GM21515 (cell line): ENCODE data around the gene ZBTB20.

ENCODE experiments used
- ATAC-seq: cut with Tn5 transposase; IDR thresholded peaks from one replicate; pipeline ENCODE4 v1.9.1; 2021; ENCODE audit not compliant: unreplicated experiment

Gene ZBTB20

DNA sequence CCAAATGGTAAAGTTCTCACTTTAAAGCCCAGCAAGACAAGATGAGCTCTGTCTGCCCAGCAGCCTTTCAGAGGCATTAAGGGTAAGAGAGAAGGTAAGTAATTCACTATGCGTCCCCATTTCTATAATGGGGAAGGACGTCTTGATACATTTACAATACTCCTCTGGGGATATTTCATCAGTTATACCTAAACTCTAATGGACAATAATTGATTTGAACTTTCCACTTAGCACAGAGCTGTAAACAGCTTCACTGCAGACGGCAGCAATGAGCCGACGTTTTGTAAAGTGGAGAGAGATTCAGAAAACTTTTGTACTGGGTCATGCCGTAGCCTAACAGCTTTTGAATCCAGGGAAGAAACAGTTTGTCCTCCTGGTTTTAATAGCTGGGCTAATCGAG lies 725.9 kb downstream of the ZBTB20 start:
- ATAC-seq = no peak

DNA sequence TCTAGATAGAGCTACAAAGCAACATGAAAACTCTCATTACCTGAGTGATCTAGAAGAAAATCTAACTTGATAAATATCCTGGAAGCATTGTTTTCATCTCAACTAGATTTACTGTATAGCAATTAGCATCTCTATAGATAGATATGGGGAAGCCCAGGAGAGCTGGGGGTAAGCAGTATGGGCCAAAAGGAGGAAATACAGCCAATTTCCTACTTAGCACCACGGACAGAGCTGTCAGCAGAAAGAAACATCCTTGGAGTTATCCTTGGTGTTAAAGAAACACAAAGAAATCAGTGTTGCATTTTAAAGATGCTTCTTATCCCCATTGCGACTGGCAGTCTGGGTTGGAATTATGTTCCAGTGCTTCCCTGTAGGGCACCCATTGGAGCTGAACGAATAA lies 727.0 kb downstream of the ZBTB20 start:
- no peak for ATAC-seq

DNA sequence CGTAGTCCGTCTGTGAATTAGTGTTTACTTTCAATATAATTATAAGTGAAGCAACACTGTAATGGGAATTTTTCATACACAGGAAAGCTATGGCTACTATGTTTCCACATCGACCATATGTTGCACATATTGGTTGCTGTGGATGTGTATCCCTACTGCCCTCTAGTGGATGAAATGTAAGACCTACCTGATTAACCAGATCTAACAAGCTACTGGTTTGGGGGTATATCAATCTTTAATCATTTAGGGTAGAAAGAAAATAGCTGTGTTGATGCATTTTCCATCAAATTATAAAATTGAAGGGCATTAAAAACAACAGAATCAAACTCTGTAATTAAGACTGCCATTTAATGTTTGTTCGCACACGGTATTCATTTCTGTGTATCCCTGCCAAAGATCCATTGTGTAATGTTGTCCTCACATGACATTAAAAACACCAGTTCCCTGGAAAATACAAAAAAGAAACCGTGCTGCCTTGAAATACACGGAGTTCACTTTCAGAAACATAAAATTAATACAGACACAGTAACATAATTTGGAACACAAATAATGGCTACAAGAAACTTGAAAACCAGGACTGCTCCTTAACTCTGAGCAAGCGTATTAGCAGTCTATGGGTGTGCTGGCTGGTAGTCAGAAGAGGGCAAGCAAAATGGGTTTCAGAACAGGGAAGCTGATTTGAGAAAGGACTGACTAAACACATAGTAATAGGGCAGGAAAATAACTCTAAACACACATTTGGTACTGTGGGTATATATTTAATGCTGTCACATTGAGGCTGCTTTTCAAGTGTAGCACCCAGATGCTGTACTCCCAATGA lies 728.2 kb downstream of the ZBTB20 start:
- peak; percentile 73 for ATAC-seq

DNA sequence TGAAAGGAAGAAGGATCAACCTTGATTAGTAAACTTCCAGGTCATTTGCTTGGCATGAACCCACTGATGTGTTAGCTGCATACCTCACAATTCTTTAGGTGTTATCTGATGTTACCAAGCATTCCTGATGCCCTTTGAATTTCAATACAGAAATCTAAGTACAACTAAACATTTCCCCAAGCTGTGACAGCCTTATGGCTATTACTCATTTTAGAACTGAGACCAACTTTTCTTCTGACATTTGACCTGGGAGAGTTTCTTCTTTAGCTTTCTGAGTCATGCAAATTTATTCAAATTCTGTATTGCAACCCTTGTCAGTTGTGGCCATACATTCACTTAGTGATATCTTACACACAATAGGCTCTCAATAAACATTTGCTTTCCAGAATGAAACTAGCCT lies 729.0 kb downstream of the ZBTB20 start:
- peak; percentile 73 for ATAC-seq

- ATAC-seq = peak; percentile 9
Observed at GRCh38 chr3:114417675-114418074, 729.4 kb downstream of the ZBTB20 start.

GRCh38 chr3:114417265-114417664 lies 729.8 kb downstream of the ZBTB20 start:
- ATAC-seq = no peak

DNA sequence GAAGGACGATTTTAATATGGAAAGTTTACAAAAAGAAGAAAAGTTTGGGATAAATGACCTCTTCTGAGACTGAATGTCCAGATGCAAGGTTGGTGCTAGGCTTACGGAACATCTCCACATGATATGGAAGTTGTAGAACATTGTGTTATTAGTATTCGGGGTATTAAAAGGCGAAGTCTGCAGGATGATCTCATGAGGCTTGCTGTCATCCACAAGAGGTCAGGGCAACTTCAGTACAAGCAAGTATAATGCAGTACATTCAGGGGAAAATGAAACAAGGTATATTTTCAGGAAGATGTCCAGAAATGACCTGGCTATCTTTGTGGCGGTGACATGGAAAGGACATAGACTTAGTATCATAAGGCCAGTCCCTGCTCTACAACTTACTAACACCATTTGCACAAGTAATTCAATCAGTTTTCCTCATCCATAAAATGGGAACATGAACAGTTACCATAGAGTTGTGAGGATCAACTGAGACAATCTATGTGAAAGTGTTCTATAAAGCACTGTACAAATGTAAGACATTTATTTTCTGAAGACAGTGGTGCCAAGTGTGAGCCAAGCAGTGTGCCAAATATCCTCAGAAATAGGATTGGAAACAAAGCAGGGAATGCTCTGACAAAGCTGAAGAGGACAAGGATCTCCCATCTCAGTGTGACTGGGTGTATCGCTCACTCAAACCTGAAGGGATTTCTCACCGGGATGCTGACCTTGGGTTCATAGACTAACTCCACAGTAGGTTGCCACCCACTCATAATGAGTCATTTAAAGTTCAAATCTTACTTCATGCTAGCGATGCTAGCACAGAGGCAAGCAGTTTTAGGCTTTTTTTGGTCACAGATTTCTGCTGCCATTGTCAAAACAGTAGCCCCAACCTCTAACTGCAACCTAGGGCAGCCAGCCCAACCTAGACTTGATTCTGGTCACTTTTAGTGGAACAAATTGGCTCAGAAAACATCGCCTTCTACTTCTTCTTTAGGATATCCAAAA lies 735.0 kb downstream of the ZBTB20 start:
- no peak for ATAC-seq

- ATAC-seq = no peak
Observed at GRCh38 chr3:114411190-114411668, 735.9 kb downstream of the ZBTB20 start.

GRCh38 chr3:114408736-114409670 lies 738.1 kb downstream of the ZBTB20 start:
- no peak for ATAC-seq

DNA sequence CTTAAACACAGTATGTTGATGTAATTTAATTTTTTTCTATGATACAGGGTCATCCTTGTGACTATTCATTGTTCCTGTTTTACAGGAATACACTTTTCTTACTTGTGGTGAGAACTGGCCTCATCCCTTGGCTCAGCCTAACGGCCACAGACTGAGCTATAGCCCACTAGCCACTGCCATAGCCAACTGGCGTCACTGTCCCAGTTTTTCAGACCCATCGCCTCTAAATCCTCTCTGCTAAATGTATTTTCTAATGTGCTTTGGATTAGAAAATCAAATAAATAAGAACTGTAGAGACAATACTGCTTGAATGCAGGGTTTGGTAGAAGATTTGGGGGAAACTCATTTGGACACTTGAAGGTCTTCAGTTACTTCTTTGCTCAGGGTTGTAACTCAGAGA lies 740.2 kb downstream of the ZBTB20 start:
- ATAC-seq = no peak

GRCh38 chr3:114406286-114406685 lies 740.8 kb downstream of the ZBTB20 start:
- ATAC-seq = no peak

GRCh38 chr3:114405202-114405990 lies 741.7 kb downstream of the ZBTB20 start:
- ATAC-seq = peak; percentile 87

DNA sequence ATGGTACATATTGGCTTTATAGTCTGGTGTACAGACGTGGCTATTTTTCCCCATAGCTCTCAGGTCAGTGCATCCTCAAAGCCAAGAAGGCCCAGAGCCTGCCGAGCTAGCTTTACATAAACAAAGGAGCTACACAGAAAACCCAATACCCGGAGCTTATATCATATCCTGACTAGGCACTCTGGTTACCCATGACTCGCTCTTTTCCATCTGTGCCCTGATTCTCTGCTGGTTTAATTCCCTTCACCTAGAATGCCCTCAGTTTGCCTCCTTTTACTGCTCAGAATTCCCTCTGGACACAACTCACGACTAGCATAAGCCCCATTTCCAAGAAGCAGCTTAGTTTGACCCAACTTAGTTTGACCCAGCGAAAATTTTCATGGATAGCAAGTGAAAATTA lies 742.5 kb downstream of the ZBTB20 start:
- no peak for ATAC-seq

GRCh38 chr3:114402838-114403237 lies 744.2 kb downstream of the ZBTB20 start:
- ATAC-seq = no peak

DNA sequence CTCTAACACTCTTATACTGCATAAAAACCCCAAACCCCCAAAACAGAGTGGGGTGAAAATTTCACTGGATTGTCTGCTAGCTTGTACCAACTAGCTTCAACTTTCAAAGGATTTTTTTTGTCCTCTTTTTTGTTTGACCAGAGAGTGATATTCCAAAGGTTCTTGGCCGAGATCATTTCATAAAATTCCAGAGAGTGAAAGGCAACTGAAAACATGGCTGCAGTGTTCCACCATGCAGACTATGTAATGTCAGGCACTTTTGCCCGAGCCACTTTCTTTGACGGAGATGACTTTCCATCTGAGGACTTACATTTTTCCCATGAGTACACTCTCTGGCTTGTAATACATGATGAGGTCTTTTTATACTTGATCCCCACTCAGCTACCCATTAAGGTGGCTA lies 745.7 kb downstream of the ZBTB20 start:
- ATAC-seq = no peak

- ATAC-seq = no peak
Observed at GRCh38 chr3:114400371-114400770, 746.7 kb downstream of the ZBTB20 start.

DNA sequence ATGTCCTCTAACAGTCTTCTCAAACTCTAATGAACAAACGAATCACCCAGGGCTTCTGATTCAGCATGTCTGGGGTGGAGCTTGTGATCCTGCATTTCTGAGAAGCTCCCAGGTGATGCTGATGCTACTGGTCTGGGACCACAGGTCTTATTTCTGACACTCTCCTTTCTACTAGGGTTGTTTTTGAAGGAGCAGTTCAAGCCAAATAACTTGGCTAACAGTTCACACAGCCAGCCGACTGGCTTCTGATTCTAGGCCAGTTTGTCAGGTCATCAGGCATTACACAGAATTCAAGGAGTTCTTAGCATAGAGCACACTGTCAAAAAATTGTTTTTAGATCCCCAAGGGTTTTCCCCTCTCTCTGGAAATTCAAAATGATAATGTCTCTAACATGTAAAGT lies 752.5 kb downstream of the ZBTB20 start:
- no peak for ATAC-seq

GRCh38 chr3:114393367-114394072 lies 753.6 kb downstream of the ZBTB20 start:
- ATAC-seq = no peak

- ATAC-seq = no peak
Observed at GRCh38 chr3:114392831-114393230, 754.3 kb downstream of the ZBTB20 start.
